CD1c-positive myeloid dendritic cell (primary cell): ENCODE data around the gene DAAM1.

Experiments used
- DNase-seq: peaks from one replicate; pipeline ENCODE4 v3.0.0-alpha.2; 2016; ENCODE audit errors: extremely low spot score

Gene DAAM1

DNA sequence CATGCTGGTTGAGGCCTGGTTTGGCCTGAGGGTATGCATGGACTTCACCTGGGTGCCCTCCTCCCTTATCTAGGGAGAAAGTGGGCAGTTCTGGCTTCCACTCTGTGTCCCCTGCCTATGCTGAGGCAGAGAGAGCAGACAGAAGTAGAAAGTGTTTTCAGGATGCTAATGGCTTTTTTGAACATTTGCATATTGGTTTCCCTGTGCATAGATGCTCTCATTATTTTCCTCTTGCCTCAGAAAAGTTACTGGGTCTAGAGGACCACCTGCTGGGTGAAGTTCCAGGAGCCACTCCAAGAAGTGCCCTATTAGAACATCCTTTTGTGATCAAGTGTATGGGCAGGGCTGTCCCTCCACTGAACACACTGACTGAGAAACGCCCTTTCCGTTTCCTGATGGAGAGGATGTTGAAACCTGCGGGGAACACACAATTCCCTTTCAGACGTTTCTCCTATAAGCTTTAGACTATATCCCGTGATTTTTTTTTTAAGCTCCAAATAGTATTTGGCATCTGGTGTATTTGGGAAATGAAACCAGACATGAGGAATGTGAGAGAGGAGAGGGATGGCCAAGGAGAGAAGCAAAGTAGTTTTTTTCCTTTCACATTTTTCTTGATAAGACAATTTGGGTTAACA is 66.6 kb downstream of the DAAM1 start:
- DNase-seq, result no peak

DNA sequence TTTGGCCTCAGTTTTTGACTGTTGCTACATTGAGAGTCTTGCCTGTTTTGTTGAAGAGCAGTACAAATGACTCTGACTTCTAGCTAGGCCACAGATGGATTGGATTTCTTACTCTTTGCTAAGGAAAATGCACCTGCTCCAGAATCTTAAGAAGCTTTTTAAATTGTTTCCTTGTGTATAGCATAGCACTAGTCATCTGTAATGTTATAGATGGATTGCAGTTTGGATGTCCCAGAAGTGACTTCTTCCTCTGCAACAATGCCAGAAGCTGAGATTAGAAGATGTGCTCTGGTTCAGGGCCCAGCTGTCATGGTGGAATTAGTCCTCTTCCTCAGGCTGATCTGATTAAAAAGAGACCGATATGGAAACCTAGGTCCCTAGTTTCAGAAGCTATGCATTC is 67.9 kb downstream of the DAAM1 start:
- DNase-seq, result no peak

DNA sequence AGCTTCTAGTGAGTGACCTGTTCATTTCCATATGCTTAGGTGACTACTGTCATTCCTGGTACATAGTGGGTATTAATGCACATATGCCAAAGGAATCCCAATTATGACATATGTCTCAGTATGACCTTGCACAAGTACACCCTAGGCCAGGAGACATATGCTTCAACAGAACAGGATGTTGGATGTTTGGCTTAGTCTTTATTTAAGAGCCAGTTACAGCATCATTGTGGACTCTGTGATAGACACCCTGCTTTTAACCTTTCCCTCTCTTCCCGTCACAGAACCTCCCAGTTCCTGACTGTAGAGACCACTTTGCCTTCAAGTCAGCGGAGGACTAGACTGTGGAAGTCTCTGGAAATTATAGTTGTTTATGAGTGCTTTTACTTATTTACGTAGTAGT is 72.9 kb downstream of the DAAM1 start:
- DNase-seq, result no peak

DNA sequence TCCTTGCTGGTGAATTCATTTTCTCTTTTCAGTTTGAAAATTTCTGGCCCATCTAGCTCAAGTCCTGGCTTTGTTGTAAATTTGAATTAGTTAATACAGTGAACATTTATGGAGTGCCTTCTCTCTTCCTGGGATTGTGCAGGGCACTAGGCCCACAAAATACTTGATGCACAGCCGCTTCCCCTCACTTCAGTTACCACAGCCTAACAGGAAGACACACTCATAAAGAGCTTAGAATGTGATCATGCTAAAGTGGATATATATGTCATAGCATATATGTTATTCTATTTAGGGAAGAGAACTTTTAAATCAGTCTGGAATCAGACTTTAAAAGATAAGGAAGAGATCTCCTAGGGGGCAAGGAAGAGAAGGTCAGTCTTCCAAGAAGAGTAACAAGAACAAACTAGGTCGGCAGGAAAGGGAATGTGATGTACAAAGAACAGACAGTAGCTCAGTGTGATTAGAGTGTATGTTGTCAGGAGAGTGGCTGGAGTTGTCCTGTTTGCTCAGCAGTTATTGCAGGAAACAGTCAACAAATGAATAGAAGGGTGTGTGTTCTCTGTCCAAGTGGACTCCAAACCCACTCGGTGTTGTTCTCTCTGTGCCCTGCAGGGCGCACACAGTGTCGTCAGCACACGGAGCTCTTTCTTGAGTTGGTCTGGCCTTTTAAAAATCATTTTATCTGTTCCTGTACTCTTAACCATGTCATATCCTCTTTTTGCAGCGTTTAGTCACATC is 74.4 kb downstream of the DAAM1 start:
- DNase-seq, result no peak

DNA sequence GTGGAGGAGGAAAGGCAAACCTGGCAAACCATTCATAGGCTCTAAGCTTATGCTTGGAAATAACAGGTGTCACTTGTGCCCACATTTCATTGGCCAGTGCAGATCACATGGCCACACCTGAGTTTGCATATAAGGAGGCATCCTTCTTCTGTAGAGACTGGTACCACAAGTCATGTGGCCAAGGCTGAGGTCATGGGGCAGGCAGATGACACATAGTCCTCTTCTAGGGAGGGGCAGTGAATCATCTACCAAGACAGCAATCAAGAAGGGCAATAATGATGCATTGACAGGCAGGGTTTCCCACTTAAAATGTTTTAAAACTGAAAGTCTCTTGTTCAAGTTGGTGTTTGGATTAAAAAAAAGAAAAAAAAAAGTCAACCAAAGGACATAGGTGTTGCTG is 77.3 kb downstream of the DAAM1 start:
- no peak for DNase-seq

DNA sequence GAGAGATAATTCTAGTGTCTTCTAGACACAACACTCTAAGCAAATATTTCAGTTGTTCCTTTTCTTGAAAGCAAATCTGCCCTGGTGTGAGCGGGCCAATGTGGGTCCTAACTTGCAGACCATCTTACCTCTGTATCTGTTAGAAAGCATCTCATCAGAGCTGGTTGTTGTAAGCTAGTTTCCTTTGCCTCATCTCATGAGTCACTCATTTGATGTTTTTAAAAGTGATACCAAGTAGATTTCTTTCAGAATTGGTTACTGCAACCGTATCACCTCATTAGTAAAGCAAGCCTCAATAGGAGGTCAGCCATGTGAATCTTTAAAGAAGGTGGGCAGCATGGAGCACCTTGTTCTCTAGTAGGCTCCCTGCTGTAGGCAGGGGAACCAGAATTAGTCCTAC is 78.6 kb downstream of the DAAM1 start:
- no peak for DNase-seq

DNA sequence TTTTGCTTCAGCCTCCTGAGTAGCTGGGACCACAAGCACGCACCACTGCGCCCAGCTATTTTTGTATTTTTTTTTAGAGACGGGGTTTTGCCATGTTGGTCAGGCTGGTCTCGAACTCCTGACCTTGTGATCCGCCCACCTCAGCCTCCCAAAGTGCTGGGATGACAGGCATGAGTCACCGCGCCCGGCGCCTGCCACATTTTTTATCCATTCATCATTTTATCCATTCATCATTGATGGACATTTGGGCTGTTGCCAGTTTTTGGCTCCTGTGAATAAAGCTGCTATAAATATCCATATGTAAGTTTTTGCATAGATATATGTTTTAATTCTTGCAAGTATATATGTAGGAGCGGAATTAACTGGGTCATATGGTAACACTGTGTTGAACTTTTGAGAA is 79.5 kb downstream of the DAAM1 start:
- no peak for DNase-seq

DNA sequence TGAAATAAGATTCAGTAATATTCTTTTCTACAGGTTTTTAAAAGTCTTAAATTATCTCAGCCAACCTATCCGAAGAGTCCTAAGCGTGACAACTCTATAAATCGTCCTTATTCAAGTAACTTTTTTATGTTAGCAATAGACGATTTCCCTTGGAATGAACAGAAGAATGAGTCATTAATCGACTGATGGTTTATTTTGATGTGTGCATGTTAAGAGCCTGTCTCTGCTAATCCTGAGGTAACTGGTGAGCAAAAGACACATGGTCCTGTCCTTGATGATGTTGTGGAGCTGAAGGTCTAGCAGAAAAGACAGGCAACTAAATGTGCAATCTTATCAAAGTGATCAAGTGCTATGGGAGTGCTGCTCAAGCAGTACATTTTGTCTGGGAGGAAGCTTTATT is 80.4 kb downstream of the DAAM1 start:
- DNase-seq, result no peak

DNA sequence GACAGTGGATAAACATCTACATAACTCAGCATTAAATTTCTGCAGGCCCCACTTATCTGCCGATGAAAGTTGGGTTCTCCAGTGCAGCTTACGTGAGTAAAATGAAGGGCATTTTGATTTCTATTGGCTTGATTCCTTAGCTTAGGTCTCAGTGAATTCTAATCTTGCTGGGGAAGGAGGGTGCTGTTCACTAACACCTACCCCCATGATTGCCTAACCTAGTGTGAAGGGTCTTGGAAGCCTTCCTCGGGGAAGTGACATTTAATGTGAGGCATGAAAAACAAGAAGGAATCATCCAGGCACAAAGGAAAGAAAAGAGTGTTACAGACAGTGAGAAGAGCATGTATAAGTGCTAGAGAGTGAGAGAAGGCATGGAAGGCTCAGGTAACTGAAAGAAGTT is 81.0 kb downstream of the DAAM1 start:
- DNase-seq, result no peak

DNA sequence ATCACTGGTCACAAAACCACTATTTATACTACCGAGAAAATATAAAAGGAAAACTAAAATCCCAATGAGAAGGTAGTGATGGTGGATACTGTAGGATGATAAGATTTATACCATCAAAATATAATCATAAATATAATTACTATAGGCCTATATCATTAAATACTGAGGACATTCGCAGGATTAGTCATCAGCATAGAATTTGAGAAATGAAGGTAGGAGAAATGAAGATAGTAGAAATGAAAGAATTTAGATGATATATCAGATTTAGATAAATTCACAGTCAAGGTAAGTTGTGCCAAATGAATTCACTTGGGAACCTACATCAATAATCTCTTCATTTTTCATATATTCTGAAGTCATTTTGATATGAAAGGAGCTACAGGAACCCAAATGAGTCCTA is 82.8 kb downstream of the DAAM1 start:
- DNase-seq, result no peak

DNA sequence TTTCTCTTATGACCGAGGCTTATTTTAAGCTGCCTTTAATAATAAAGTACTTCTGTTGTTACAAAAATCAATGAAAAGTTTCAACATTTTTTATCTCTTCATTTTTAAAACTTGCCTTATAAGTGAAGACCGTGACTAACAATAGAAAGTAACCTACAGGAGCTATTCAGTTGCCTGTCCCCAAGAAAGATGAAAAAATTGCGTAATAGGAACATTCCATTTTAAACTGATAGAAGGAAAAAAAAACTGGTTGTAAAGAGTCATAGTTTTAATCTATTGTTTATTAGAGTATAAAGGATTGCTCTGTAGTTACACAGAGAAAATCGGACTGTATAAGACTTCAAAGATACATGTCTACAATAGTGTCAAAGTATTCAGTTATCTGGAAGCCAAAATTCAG is 83.3 kb downstream of the DAAM1 start:
- no peak for DNase-seq

DNA sequence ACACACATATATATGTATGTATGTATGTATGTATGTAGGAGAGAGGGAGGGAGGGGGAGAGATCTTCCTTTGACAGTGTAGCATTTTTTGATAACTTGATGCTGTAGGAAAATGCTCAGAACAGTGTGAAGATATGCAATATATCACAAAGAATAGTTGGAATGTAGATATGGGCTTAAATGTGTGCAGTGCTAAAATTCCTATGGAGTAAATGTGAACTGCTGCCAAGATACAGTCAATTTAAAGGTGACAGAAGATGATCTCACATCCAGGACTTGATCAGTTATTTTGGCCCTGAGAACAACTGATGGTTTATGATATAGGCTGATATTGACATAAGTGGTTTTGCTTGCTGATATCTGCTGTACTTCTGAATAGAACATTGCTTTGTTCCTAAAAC is 84.2 kb downstream of the DAAM1 start:
- DNase-seq, result no peak

DNA sequence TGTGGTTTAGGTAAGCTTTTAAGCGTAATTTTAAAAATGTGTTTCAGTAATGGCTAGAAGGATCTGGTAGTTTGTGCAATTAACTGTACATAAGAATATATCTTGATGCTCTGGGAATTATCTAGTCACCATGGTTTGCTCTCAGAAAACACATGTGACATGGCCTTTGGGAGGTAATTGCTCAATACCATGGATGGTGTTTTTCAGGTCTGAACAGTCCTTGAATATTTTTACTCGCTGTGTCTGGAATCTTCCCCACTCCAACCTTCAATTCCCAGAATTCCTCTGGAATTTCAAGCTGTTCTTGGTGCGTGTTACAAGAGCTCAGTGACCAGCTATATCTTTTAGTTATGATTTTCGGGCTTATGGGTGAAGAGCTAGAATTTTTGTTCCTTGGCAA is 85.3 kb downstream of the DAAM1 start:
- DNase-seq, result no peak

DNA sequence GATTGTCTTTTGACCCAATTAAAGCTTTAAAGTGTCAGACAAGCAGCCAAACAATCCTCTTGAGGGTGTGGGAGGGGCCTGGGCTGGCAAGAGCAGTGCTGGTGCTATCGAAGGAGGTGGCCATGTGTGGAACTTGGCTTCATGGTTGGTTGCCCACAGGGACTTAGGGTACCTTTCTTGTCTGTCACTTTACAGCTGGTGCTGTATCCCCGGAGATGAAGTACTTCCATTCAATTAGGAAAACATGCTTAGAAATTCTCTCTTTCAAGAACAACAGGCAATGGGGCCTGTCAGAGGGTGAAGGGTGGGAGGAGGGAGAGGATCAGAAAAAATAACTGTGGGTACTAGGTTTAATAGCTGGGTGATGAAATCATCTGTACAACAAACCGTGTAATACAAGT is 86.5 kb downstream of the DAAM1 start:
- no peak for DNase-seq

DNA sequence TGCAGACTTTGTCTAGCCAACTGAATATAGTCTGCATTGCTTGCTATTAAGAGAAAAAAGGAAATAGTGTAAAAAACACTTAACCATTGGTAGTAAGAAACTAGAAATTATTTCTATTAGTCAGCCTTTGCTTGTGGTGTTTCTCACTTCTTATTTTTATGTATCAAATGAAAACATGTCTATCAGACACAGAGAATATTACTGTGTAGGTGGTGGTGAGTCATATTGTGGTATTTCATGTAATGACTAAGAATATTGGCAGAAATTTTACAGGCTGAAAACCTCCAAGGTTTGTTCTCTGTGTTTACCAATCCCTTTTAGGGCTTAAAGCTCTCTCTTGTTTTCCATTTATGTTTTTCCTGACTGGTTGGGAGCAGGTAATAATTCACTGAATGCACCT is 87.2 kb downstream of the DAAM1 start:
- peak; percentile 95 for DNase-seq

DNA sequence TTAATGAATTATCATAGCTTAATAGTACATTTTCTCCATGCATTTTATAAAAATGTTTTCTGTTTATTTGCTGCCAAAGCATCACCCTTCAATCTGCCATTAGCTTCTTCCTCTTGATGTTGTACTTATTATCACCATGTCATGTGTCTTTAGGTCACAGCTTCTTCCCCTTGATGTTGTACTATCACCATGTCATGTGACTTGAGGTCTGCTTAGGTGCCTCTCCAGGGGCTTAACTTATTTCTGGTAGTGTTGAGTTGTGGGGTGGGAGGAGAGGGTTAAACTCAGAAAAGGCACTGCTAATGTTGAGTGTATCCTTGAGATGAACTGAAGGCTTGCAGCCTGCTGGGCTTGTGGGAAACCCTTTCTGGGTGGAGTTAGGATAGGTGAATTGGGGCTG is 87.8 kb downstream of the DAAM1 start:
- no peak for DNase-seq

DNA sequence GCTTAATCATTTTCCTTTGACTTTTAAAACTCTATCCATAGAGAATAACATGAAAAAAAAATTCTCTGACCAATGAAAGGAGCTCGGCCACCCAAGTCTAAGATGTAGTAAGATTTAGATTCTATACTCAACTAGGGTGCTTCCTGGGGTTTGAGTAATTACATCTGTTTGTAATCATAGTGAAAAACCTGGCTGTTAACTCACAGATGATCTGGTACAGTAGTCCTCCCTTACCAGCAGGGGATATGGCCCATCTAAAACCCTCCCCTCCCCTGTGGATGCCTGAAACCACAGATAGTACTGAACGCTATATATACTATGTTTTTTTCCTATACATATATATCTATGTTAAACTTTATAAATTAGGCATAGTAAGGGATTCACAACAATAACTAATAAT is 89.2 kb downstream of the DAAM1 start:
- DNase-seq, result no peak

DNA sequence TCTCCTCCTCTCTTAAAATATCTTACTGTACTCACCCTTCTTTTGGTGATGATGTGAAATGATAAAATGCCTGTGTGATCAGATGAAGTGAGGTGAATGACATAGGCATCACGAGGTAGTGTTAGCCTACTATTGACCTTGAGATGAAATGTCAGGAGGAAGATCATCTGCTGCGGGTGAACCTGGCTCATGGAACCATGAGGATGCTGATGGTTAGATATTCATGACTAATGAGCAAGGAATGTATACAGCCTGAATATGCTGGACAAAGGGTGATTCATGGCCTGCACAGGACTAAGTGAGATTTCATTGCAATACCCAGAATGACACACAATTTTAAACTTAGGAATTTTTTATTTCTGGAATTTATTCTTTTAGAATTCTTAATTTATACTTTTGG is 89.6 kb downstream of the DAAM1 start:
- no peak for DNase-seq

DNA sequence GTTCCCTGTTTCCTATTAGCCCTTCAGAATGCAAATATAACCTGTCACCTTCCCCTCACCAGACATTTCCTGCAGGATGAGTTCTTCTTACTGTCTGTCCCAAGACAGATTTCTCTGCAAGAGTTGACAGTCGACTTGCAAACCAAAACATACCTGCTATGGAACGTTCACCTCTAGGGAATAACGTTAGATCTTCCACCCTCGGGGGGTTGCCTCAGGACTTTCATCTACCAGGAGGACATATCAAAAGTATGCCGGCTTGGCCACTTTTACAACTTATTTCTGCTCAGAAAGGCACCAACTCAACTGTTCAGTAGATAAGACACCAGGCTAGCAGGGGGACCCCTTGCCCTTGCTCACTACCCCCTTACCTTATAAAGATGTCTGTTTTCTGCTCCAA is 92.5 kb downstream of the DAAM1 start:
- DNase-seq, result no peak

DNA sequence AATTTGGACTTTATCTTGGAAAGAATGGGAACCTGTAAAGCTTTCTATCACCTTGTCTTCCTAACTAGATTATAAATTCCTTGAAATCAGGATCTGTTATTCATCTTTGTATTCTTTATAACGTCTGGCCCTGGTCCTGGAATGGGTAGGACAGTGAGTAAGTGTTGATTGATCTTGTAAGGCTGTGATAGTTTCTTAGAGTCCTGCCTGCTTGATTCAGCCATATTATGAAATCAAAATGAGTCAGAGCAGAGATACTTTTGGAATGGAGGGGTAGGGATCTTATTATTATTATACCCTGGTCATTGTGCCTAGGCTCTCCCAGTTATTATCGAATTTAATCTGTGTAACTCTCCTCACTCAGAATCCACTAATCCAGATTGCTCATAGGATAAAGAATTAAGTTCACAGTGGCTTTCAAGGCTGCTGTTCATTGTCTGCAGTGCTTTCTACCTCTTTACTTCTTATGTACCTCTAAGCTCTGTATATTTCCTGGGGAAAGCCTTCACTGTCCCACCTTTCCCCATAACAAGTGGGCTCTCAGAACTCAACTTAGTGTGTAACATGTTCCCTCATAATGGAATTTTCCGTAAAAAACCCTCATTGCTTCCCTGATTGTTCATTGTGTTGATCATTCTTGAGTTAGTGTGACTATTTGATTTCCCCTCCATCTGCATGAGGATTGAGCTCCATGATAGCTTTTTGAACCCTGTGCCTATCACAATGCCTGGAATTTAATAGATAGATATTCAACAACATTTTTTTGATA is 93.3 kb downstream of the DAAM1 start:
- no peak for DNase-seq

DNA sequence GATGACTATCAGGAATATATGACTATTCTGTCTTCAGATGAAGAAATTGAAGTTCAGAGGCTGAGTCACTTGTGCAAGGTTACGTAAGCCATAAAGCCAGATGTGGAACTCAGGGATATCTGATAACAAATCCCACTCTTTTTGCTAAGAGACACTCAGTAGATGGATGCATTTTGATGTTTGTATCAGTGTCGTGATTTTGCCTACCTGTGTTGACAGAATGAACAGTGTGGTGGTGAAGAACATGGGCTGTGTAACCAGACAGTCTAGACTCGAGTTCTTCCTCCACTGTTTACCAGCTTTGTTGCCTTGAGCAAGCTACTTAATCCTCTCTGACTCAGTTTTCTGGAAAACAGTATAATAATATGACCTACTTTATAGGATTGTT is 93.9 kb downstream of the DAAM1 start:
- peak; percentile 20 for DNase-seq

DNA sequence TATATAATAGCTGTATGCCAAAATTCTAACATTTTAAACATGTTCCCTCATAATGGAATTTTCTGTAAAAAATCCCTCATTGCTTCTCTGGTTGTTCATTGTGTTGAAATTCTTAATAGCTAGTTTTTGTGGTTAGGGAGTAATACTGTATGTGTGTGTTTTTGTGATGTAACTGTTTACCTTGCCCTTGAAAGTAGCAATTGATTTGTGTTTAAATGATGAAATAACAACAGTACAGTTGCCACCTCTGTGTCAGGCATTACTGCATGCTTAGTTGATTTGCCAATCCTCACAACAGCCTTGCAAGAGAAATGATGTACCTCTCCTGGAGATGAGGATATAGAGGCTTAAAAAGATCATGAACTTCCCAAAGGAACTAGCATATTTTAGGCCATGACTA is 94.9 kb downstream of the DAAM1 start:
- DNase-seq, result no peak

DNA sequence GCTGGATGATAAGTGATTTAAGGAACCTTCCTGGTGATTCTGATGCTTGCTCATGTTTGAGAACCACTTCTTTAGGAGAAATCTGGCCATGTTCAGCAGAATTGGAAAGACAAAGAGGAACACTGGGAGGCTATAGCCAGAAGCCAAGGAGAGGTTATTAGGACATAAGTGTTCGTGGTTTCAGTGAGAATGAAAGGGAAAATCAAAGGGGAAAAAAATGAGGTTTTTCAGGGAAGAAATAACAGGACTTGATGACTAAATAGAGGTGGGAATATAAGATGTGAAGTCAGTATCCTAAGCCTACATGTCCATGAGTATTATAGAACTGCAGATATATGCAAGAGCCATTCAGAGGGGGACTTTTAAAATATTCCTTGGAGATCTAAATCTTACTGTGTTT is 95.6 kb downstream of the DAAM1 start:
- DNase-seq, result no peak
